ENCODE measurements around the gene PROM1. TPM values are rescaled to one million over a fixed set of nuclear protein-coding genes. Genes with fewer than 3 reads are reported as not detected.

The PROM1 gene
- total and polyA plus RNA-seq, 9 of the 15 experiments (the other 6 are each of a cell fraction or from before 2014, with no cell fraction given), result 0.05 TPM; not detected in 8

GRCh38 chr4:16125571-16126445 lies 42.0 kb upstream of the PROM1 start:
- H3K9me3 ChIP-seq (replicated peaks; ENCODE audit: control insufficient read depth, insufficient read depth, low read depth, low read length), result no peaks in the 10 kb centered on the region
- H3K9me1 ChIP-seq (ENCODE audit: control insufficient read depth, insufficient read depth, low read length), result no peaks in the 10 kb centered on the region
- H3K4me2 ChIP-seq (ENCODE audit: insufficient read depth, low read length), result no peak overlapping the region
- H3K27ac ChIP-seq (ENCODE audit: extremely low read depth, low read depth, low read length), result no peak overlapping the region
- FAIRE-seq, result no peak
- in situ Hi-C loops (cut with MboI), result no loop called here
- H3K27me3 ChIP-seq (ENCODE audit: control insufficient read depth in 2 of 2, insufficient read depth in 2 of 2, low read length in 2 of 2), result peaks cover 5 to 43% of the 10 kb centered on the region in 2 experiments; a peak in 3 of 5 replicates
- H2AFZ ChIP-seq (ENCODE audit: low read depth, low read length), result no peak overlapping the region
- ATAC-seq, result no peak
- H3K4me3 ChIP-seq, result no peak overlapping the region
- H3K36me3 ChIP-seq (ENCODE audit: control insufficient read depth, insufficient read depth, low read length), result no peaks in the 10 kb centered on the region
- ChIA-PET CTCF (ENCODE audit: low intra/inter-chr PET ratio) (no interaction called here), POLR2A (interaction anchor here (0.6 to 1.3 kb wide), 2 partner anchors 9 to 108 kb away, joined by 3 read pairs; no protein-coding TSS in a partner anchor)
- no peak overlapping the region for H3K9ac ChIP-seq (ENCODE audit: insufficient read depth in 1 of 2, low read depth in 2 of 2, low read length in 2 of 2)
- no peaks in the 10 kb centered on the region for H4K20me1 ChIP-seq (replicated peaks; ENCODE audit: control insufficient read depth, insufficient read depth, low read length)
- TF ChIP-seq ATF1 (CRISPR knock-in tag; IDR thresholded peaks at IDR 0.05) (no peak), ATF1 (tag; IDR thresholded peaks at IDR 0.05) (no peak), PBX2 (CRISPR knock-in tag; IDR thresholded peaks at IDR 0.05; ENCODE audit: low read depth) (no peak), PBX2 (tag; conservative IDR thresholded peaks at IDR 0.05; ENCODE audit: low read depth) (no peak), SRSF9 (IDR thresholded peaks at IDR 0.05; ENCODE audit: borderline replicate concordance, low read depth, low read length) (no peak)
- DNase-seq (ENCODE audit: extremely low read depth in 1 of 4, low spot score in 3 of 4), result no peak
- BruUV-seq (replicated peaks), result no TSS peak
- intact Hi-C loops (cut with micrococcal nuclease), result no loop called here
- no peaks in the 10 kb centered on the region for H3K79me2 ChIP-seq (ENCODE audit: control insufficient read depth, insufficient read depth, low read length)
- 1% methylated on average over 8 of the region's 8 CpGs for WGBS (ENCODE audit: insufficient coverage, low coverage, missing lambda C conversion rate)
- peaks cover 0 to 4% of the 10 kb centered on the region in 2 experiments; a peak in 2 of 5 replicates for H3K4me1 ChIP-seq (replicated peaks in 1 of 2; ENCODE audit: control insufficient read depth in 2 of 2, insufficient read depth in 2 of 2, low read length in 2 of 2)

Measured in K562 (cell line).